ENCODE data around the gene JAK1. TPM values are rescaled to one million over a fixed set of nuclear protein-coding genes. Genes with fewer than 3 reads are reported as not detected.
A peak's percentile ranks its signal among the peaks of the same experiment; 100 is the strongest.

The JAK1 gene
- total RNA-seq, 1 experiment from 2014 or later, result 130 TPM

- H3K27me3 Mint-ChIP-seq (ENCODE audit: unreplicated experiment), result no peaks in the 10 kb centered on the region
- no peak for TF ChIP-seq CTCF (IDR thresholded peaks at IDR 0.05; ENCODE audit: unreplicated experiment)
- no TSS peak for BruUV-seq (replicated peaks)
These were observed 62.8 kb downstream of the JAK1 start for GRCh38 chr1:64903593-64903992.

GRCh38 chr1:64901663-64902062 lies 64.7 kb downstream of the JAK1 start:
- H3K27ac Mint-ChIP-seq (ENCODE audit: unreplicated experiment), result peak overlapping the region; percentile 19
- peaks cover 68% of the 10 kb centered on the region for H3K4me1 Mint-ChIP-seq (ENCODE audit: low read depth, unreplicated experiment)
- no TSS peak for BruUV-seq (replicated peaks)
- peaks cover 18% of the 10 kb centered on the region for H3K36me3 Mint-ChIP-seq (ENCODE audit: insufficient read depth, unreplicated experiment)
- TF ChIP-seq CTCF (IDR thresholded peaks at IDR 0.05; ENCODE audit: unreplicated experiment), result no peak
- no peak for DNase-seq
- no peaks in the 10 kb centered on the region for H3K9me3 Mint-ChIP-seq (ENCODE audit: low read depth, unreplicated experiment)
- no peaks in the 10 kb centered on the region for H3K27me3 Mint-ChIP-seq (ENCODE audit: unreplicated experiment)
- CTCF ChIA-PET, result no interaction called here
- intact Hi-C loops (cut with micrococcal nuclease; ENCODE audit: unreplicated experiment), result no loop called here
- no peak overlapping the region for H3K4me3 Mint-ChIP-seq (ENCODE audit: low read depth, unreplicated experiment)

More at GRCh38 chr1:64903593-64903992, 62.8 kb downstream of the JAK1 start:
- H3K4me3 Mint-ChIP-seq (ENCODE audit: low read depth, unreplicated experiment), result no peak overlapping the region
- H3K36me3 Mint-ChIP-seq (ENCODE audit: insufficient read depth, unreplicated experiment), result peaks cover 6% of the 10 kb centered on the region
- H3K4me1 Mint-ChIP-seq (ENCODE audit: low read depth, unreplicated experiment), result peaks cover 74% of the 10 kb centered on the region
- DNase-seq, result no peak
- intact Hi-C loops (cut with micrococcal nuclease; ENCODE audit: unreplicated experiment), result no loop called here
- no peak overlapping the region for H3K27ac Mint-ChIP-seq (ENCODE audit: unreplicated experiment)
- CTCF ChIA-PET, result no interaction called here
- H3K9me3 Mint-ChIP-seq (ENCODE audit: low read depth, unreplicated experiment), result no peaks in the 10 kb centered on the region

- Mint-ChIP-seq H3K9me3 (ENCODE audit: low read depth, unreplicated experiment) (no peaks in the 10 kb centered on the region), H3K4me1 (ENCODE audit: low read depth, unreplicated experiment) (peaks cover 68% of the 10 kb centered on the region), H3K27ac (ENCODE audit: unreplicated experiment) (peak overlapping the region; percentile 48), H3K36me3 (ENCODE audit: insufficient read depth, unreplicated experiment) (peaks cover 20% of the 10 kb centered on the region), H3K27me3 (ENCODE audit: unreplicated experiment) (no peaks in the 10 kb centered on the region), H3K4me3 (ENCODE audit: low read depth, unreplicated experiment) (no peak overlapping the region)
- intact Hi-C loops (cut with micrococcal nuclease; ENCODE audit: unreplicated experiment), result no loop called here
- CTCF ChIA-PET, result no interaction called here
- no peak for DNase-seq
- no TSS peak for BruUV-seq (replicated peaks)
- no peak for TF ChIP-seq CTCF (IDR thresholded peaks at IDR 0.05; ENCODE audit: unreplicated experiment)
These were observed 65.4 kb downstream of the JAK1 start for GRCh38 chr1:64900916-64901315.

- Mint-ChIP-seq H3K4me3 (ENCODE audit: low read depth, unreplicated experiment) (peak overlapping the region; percentile 64), H3K4me1 (ENCODE audit: low read depth, unreplicated experiment) (peaks cover 86% of the 10 kb centered on the region), H3K27me3 (ENCODE audit: unreplicated experiment) (no peaks in the 10 kb centered on the region), H3K27ac (ENCODE audit: unreplicated experiment) (peak overlapping the region; percentile 97), H3K36me3 (ENCODE audit: insufficient read depth, unreplicated experiment) (peaks cover 20% of the 10 kb centered on the region), H3K9me3 (ENCODE audit: low read depth, unreplicated experiment) (no peaks in the 10 kb centered on the region)
- intact Hi-C loops (cut with micrococcal nuclease; ENCODE audit: unreplicated experiment), result loop anchor here (1.0 to 10.0 kb wide), 5 partner anchors 19 to 127 kb away; no protein-coding TSS in a partner anchor
- BruUV-seq (replicated peaks), result TSS peak; percentile 90
- CTCF ChIA-PET, result interaction anchor here (0.6 to 1.6 kb wide), 8 partner anchors 10 to 336 kb away, joined by 4 to 9 read pairs (median 6); partner anchors contain the start of gene JAK1
- no peak for TF ChIP-seq CTCF (IDR thresholded peaks at IDR 0.05; ENCODE audit: unreplicated experiment)
- DNase-seq, result peak; percentile 86
These were observed 68.1 kb downstream of the JAK1 start for GRCh38 chr1:64898107-64898861.
